HCT116 (cell line): ENCODE results near the gene RC3H1.

Experiments
- CTCF ChIP-seq, 3 experiments: fragments of 200-600 bp in 1 of 3; sonication (generic) in 1 of 3; IDR thresholded peaks in 2 of 3; conservative IDR thresholded peaks in 1 of 3; 2 replicates each; pipeline ENCODE4 v1.5.1; 2012 to 2017; ENCODE audit warnings: low read depth in 2 of 3, low read length in 2 of 3, antibody characterized with exemption in 1 of 3, borderline replicate concordance in 1 of 3, control low read depth in 1 of 3, mild to moderate bottlenecking in 1 of 3, mixed read lengths in 1 of 3, mixed run types in 1 of 3, moderate library complexity in 1 of 3; ENCODE audit not compliant: insufficient read depth in 1 of 3
- EZH2phosphoT487 ChIP-seq: fragments of 200-600 bp; IDR thresholded peaks from 2 replicates; pipeline ENCODE4 v1.6.1; 2018; ENCODE audit warnings: antibody characterized with exemption, borderline replicate concordance
- POLR2A ChIP-seq: IDR thresholded peaks from 2 replicates; pipeline ENCODE4 v1.7.0; 2011; ENCODE audit warnings: borderline replicate concordance; ENCODE audit not compliant: insufficient read depth, insufficient read length; ENCODE audit errors: extremely low read depth
- RAD21 ChIP-seq: IDR thresholded peaks from 2 replicates; pipeline ENCODE4 v1.6.1; 2012; ENCODE audit warnings: low read depth, mild to moderate bottlenecking

- no peak for TF ChIP-seq CTCF (IDR thresholded peaks at IDR 0.05 in 2 of 3, conservative IDR thresholded peaks at IDR 0.05 in 1 of 3; ENCODE audit: borderline replicate concordance in 1 of 3, insufficient read depth in 1 of 3, low read depth in 2 of 3, low read length in 2 of 3)
- TF ChIP-seq EZH2phosphoT487, result no peak
- no peak for TF ChIP-seq RAD21
- TF ChIP-seq POLR2A, result no peak
Measured at GRCh38 chr1:174003867-174004266, 18.3 kb downstream of the RC3H1 start.
